DMS53 treated with DMSO at 0.1 percent for 48 hours (cell line): ENCODE results near the gene PEAK3.
A peak's percentile ranks its signal among the peaks of the same experiment; 100 is the strongest.

Experiments used
- DNase-seq: peaks from one replicate; lab custom pipeline; 2025; ENCODE audit not compliant: unreplicated experiment; lab: John Stamatoyannopoulos, UW

PEAK3 gene, protein sequence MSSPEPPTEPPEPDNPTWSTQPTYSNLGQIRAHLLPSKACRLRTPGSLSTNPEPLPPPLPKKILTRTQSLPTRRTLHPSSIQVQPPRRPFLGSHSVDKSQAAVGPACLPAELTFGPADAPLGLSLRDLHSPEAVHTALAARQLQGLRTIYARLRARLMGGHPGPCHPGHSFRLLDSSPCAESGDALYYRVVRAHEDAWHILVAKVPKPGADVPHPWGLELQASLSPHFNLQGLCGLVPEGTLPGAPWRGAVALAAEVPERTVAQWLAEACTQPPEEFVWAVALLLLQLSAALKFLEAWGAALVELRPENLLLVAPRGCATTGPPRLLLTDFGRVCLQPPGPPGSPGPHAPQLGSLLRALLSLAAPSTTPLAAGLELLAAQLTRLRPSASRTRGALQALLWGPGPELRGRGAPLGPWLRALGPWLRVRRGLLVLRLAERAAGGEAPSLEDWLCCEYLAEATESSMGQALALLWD

DNA sequence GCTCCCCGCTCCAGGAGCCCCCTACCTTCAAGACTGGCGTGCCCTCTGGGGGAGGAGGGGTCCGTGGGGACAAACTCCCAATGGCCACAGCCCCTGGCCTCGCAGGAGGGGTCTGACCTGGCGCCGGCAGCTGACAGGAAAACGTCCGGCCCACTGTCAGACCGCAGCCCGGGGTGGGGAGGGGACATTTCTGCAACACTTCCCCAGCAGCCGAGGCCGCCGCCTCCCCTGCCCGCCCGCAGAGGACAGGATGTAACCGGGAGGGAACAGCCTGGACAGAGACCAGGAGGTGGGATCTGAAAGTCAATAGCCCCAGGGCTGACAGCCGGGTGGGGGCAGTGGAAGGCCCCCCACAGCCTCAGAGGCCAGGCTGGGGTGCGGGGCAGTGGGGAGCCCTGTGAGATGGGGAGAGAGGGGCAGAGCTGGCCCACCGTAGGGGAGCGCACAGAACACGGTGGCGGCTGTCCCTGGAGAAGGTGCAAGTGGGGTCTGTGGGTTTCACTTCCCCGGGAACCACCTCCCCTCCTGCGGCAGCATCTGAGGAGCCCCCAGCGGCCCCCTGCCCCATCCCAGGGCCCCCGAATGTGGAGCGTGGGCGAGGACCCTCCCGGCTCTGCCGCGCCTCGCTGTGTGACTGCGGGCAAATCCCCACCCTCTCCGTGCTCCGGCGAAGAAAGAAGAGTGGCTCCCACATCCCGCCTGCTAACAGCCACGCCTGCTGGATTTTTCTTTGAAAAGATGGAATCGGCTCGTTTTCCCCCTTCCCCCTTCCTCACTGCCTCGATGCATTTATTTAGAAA lies at the start of gene PEAK3:
Gene PEAK3 (minus strand): TSS at position 114 of the 800 bp plus-strand sequence. CDS start 1,244 bp downstream, outside the sequence.
- no peak for DNase-seq

GRCh38 chr19:2330632-2331284 lies 48.8 kb upstream of the PEAK3 start:
- DNase-seq = peak; percentile 78

- no peak for DNase-seq
Measured at GRCh38 chr19:2330255-2330631, 48.3 kb upstream of the PEAK3 start.

- no peak for DNase-seq
Measured at GRCh38 chr19:2329501-2329916, 47.5 kb upstream of the PEAK3 start.

- no peak for DNase-seq
Measured at GRCh38 chr19:2329149-2329478, 47.1 kb upstream of the PEAK3 start.

DNA sequence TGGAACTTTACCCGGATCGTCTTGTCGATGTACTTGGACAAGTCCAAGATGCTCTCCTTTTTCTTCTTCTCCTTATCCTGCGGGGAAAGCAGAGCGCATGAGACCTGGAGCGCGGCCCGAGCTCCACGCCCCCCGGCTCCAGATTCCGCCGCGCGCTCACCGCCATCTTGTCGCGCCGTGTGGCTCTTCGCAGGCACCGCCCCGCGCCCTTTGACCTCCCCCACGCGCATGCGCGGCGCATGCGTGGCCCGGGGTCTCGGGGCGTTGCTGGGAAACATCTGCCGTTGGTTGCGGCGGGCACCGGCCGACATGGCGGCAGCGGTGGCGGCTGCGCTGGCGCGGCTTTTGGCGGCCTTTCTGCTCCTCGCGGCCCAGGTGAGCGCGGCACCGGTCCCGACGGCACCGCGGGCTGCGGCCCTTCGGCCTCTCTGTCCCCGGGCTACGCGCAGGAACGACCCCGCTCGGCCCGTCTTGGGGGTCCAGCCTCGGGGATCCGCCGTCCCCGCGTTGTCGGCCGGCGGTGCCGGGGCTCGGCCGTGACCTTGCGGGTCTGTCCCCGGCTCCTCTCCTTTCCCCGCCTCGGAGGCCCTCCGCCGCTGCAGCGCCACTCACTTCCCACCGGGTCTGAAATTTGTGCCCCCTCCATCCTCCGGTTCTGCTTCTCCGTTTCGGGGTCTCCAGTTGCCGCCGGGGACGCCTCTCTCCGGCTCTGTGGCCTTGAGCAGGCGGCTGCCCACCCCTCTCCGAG lies 46.6 kb upstream of the PEAK3 start, which contains the start of the genes LSM7 and SPPL2B:
Gene LSM7 (minus strand): TSS at position 186 of the 748 bp plus-strand sequence. CDS start 20 bp downstream, at position 166.
Gene SPPL2B (plus strand): TSS at position 284 of the 748 bp plus-strand sequence. CDS start 26 bp downstream, at position 310.
- DNase-seq = peak; percentile 67

DNA sequence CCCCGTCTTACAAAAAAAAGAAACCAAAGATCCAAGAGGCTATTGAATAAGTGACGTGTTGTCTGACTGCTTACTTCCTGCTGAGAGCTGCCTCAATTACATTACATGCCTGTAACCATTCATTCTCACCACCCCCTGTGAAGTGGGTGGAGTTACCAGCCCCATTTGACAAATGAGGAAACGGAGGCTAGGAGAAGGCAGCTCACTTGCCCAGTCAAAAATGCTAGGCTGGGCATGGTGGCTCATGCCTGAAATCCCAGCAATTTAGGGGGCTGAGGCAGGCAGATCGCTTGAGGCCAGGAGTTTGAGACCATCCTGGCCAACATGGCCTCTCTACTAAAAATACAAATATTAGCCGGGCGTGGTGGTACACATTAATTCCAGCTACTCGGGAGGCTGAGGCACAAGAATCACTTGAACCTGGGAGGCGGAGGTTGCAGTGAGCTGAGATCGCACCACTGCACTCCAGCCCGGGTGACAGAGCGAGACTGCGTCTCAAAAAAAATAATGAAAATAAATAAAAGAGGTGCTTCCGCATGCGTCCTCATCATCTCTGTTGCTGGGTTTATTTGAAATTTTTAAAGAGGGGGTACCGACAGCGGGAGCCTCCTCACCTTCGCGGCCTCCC lies 45.9 kb upstream of the PEAK3 start:
- no peak for DNase-seq

DNA sequence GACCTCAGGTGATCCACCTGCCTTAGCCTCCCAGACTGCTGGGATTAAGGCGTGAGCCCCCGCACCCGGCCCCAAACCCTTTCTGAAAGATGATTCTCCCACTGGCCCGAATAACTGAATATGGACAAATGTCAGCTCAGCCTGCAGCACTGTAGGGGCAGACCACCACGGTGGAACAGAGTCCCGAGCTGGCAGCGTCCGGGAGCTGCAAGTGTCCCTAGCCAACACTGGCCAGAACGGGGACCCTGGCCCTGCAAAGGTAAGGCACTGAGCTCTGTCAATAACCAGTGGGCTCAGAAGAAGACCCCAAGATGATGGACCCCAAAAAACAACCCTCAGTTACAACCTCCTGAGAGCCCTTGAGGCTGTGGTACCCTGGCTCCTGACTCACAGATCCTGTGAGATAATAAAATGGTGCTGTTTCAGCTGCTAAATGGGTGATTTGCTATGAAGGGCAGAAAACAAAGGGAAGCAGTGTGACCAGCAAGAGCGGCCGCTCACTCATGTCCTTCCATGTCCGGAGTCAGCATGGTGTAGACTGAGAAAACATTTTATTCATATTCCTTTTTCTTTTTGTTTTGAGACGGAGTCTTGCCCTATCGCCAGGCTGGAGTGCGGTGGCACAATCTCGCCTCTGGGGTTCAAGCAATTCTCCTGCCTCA lies 44.9 kb upstream of the PEAK3 start:
- DNase-seq = no peak

GRCh38 chr19:2325281-2326046 lies 43.5 kb upstream of the PEAK3 start:
- no peak for DNase-seq

DNA sequence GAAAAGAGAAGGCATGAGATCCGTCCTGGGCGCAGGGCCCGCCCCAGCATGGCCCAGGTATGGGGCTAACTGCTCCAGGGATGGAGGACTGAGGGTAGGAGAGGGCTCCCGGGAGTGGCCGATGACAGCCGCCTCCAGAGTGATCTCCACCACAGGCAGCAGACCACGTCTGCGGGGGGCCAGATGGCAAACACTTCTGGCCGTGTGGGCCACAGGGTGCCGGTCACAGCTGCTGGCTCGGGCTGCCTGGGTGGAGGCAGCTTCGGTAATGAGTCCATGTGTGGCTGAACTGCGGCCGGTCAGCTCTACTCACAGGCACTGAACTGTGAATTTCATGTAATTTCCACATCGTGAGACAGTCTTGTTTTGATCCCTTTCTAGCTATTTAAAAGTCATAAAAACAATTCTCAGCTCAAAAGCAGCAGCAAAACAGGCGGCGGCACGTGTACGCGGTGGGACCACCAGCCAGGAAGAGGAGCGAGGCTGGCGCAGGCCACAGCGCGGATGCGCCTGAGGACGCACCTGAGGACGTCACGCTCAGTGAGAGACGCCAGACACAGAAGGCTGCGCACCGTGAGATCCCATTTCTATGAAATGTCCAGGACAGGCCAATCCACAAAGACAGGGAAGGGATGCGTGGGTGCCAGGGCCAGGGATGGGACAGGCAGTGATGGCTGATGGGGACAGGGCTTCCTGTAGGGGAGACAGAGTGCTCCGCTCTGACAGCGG lies 42.4 kb upstream of the PEAK3 start:
- DNase-seq = no peak

GRCh38 chr19:2323707-2324106 lies 41.7 kb upstream of the PEAK3 start:
- no peak for DNase-seq

DNA sequence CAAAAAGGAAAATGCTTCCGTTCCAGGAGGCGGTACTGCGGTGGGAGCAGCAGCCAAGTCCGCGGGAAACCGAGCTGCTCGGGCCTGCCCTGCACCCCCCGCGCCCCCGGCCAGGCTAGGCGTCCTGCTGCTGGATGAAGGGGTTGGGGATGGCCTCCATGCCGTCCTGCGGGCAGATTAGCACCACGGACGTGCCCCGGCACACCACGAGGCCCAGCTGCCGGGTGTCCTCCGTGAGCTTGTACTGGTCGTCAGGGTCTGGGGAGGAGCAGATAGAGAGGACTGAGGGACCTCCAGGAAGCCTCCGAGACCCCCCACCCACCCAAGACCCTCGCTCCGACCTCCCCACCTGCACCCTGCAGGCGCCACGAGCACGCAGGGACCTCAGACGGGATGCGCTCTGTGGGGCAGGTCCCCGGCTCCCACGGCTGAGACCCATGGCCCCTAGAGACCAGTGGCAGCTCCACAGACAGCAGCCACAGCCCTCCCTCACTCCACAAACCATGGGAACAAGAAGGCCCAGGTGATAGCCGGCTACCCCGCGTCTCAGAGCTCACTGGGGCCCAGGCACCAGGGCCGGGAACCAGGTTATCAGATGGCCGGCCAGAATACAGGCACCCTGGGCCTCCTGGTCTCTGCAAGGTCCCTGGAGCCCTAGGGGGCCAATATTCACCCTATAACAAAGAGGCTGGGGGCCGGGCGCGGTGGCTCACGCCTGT lies 39.7 kb upstream of the PEAK3 start:
- DNase-seq = no peak

- DNase-seq = no peak
Measured at GRCh38 chr19:2320939-2321338, 39.0 kb upstream of the PEAK3 start.

GRCh38 chr19:2320049-2320448 lies 38.1 kb upstream of the PEAK3 start:
- no peak for DNase-seq

- no peak for DNase-seq
Measured at GRCh38 chr19:2319551-2319950, 37.6 kb upstream of the PEAK3 start.

- DNase-seq = no peak
Measured at GRCh38 chr19:2318923-2319322, 36.9 kb upstream of the PEAK3 start.

DNA sequence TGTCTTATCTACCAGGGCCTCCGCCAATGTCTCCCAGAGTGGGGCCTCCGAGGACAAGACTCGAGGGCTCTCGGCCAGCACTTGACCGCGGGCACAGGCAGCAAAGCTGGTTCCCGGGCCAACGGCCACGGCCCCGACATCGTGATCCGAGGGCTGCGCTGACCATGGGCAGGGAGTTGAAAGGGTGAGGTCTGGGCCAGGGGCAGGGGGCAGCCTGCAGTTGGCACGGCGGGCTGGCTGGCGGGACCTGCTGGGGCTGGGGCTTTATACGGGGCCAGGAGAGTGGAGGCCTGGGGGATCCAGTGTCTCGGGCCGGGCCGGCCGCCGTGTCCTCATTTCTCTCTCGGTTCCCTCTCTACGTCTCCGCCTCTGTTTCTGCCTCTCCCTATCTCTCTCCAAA lies 35.8 kb upstream of the PEAK3 start:
- no peak for DNase-seq

DNA sequence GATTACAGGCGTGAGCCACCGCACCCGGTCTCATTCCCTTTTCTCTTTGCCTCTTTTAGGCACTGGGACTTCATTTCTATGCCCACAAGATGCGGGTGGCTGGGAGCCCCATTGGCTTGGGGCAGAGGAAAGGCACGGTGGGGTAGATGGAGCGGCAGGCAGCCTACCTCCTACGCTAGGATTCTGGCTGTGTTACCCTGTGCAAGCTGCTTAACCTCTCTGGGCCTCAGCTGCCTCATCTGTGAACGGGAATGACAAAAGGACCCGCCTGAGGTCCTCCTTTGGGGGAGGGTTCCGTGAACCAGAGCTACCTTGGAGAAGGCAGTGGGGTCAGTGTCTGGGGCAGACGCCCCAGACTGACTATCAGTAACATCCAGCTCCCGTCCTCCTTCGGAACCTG lies 35.3 kb upstream of the PEAK3 start:
- no peak for DNase-seq
